GM18858 (cell line): ENCODE measurements around the gene ZNF423.

ENCODE experiments used
- ATAC-seq: cut with Tn5 transposase; IDR thresholded peaks from one replicate; pipeline ENCODE4 v1.9.1; 2021; ENCODE audit not compliant: unreplicated experiment

Gene ZNF423

GRCh38 chr16:49454426-49455180, 401.3 kb downstream of the ZNF423 start:
- ATAC-seq, result no peak

DNA sequence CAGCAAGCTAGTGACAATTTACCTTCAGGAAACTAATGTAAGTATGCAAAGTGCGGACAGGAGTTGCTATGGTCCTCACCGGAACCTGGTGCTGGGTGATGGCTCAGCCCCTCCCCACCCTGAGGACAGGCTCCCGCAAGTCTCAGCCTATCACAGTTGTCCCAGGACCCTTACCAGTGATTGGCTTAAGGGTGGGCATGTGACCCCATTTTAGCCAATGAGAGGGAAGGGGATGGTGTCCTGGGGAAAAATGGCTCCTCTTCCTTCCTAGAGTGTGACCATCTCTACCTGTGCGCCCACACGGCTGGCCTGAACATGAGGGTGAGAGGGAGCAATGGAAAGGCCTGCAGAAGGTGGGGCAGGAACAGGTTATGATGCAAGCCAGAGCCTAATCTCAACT, 401.9 kb downstream of the ZNF423 start:
- ATAC-seq, result no peak

GRCh38 chr16:49453021-49453420, 402.9 kb downstream of the ZNF423 start:
- no peak for ATAC-seq

GRCh38 chr16:49452578-49452977, 403.3 kb downstream of the ZNF423 start:
- ATAC-seq, result no peak

DNA sequence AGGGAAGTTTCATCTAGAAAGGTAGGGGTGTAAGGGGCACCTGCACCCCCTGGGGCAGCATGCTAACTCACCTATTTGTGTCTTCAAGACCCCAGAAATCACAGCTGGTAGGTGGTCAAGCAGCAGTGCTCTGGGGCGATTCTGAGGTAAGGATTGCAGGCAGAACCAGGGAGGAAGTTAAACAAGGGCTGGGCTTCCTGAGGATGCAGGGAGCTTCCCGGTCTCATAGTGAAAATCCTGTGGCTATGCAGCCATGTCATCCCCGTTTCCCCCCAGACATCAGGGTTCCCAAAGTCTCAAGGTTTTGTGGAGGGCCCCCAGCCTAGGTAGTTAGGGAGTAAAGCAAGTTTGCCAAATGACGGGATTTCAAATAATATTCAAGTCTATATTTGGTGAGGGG, 403.8 kb downstream of the ZNF423 start:
- ATAC-seq, result no peak

GRCh38 chr16:49446805-49447204, 409.1 kb downstream of the ZNF423 start:
- no peak for ATAC-seq

- no peak for ATAC-seq
These were observed 412.3 kb downstream of the ZNF423 start for GRCh38 chr16:49443576-49443975.

GRCh38 chr16:49442805-49443204, 413.1 kb downstream of the ZNF423 start:
- no peak for ATAC-seq

GRCh38 chr16:49441366-49441780, 414.5 kb downstream of the ZNF423 start:
- ATAC-seq, result peak; percentile 95

DNA sequence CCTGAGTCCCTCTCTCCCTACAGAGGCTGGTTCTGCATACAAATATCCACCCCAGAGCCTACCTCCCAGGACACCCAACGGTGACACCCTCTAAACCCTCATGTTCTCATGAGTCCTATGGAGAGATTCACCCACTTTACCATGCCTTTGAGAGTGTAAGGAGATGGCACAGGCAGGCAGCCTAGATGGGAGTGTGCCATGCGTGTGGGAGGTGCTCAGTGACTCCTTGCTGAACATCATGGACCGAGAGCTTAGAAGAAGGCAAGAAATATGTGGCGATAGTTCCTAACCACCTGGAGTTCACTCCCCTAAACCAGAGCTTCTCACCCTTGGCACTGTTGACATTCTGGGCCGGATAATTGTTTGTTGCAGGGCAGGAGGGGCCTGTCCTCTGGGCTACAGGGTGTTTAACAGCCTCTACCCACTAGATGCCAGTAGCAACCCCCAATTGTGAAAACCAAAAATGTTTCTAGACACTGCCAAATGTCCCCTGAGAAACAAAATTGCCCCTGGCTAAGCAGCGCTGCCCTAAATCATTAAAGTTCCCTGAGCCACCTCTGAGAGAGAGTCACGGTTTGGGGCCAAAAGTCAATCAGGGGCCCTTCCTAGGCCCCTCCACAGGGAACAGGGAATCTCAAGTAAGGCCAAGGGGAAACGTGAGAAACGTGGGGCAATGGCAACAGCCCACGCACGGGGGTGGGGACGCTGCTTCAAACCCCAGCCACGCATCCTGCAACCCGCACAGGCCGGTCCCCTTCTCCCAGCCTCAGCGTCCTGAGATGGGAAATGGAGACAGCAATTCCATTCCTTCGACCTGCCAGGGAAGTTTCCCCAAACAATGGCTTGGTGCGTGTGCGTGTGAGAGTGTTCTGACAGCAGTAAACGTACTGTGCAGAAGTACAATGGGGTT, 415.5 kb downstream of the ZNF423 start:
- ATAC-seq, result no peak

DNA sequence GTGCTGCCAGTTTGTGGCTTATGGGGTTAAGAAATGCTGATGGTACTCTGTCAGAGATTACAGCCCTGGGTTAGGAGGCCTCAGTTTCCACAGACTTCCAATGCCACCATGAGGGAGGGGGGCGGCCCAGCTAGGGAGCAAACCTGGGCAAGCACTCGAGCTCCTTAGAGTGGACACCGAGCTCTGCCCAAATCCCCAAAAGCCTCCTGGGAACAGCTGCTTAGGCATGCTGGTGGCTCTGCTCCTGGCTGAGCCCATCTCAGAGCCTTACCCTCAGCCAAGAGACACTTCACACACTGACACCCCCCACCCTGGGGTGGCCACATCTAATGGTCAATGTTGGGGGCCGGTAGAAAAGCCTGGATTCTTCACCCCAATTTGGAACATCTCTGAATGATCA, 416.2 kb downstream of the ZNF423 start:
- no peak for ATAC-seq

DNA sequence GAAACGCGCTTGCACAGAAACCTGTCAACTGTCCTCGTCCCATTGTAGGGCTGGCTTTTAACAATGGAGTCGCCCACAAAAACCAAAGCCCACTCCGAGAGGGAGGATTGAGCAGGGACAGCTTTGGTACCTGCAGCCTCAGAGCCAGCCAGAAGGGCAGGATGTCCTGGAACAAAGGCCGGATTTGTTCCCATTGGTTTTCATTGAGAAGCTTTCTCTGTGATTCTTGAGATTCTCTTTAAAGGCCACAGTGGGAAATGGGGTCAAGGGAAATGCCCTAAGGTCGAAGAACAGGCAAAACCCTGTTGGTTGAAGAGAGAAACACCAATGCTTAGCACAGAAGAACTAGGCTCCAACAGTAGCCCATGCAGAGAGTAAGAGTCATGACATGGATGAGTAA, 416.9 kb downstream of the ZNF423 start:
- no peak for ATAC-seq
